Measurements from ENCODE around the gene ING3. TPM values are rescaled to one million over a fixed set of nuclear protein-coding genes. Genes with fewer than 3 reads are reported as not detected.
A peak's percentile ranks its signal among the peaks of the same experiment; 100 is the strongest.

The ING3 gene
- total and polyA plus RNA-seq, 2 of the 8 experiments (the other 6 are each of a cell fraction or from before 2014, with no cell fraction given): 6.0 to 17.7 TPM

DNA sequence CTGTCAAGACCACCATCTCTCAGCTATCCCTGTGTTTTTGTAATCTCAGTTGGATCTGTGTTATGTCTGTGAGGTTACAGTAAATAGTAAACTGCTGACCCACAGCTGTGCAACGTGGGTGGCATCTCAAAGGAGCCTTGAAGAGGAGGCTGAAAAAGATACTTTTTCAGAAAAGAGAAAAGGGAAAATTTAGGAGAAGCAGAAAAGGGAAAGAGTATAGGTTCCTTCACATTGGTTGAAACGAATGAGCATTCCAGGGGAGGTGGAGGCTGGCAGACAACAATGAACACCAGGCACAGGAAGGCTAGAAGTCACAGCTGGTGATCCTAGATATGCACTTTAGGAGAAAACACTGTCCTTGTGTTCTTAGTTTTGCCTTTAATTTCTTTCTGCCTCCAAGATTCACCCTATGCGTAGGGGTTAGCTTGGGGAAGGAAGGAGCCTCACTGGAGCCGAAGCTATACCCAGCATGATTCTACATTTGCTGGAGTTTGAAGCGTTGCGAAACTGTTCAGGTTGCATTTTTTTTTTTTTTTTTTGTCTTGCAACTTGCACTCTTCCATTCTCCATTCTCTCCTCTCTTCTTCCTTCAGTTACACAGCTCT lies 56.2 kb downstream of the ING3 start:
- TF ChIP-seq SP2 (IDR thresholded peaks at IDR 0.05; ENCODE audit: low read length) (no peak), CHD1 (IDR thresholded peaks at IDR 0.05; ENCODE audit: low read depth, low read length) (no peak), CEBPB (IDR thresholded peaks at IDR 0.05; ENCODE audit: low read depth, low read length) (peak; percentile 41), MAFK (IDR thresholded peaks at IDR 0.05; ENCODE audit: low read depth, low read length) (no peak), RAD21 (IDR thresholded peaks at IDR 0.05 in 1 of 2, conservative IDR thresholded peaks at IDR 0.05 in 1 of 2; ENCODE audit: low read depth in 2 of 2, low read length in 2 of 2) (no peak), CBX8 (IDR thresholded peaks at IDR 0.05; ENCODE audit: borderline replicate concordance, low read depth, low read length) (no peak), JUND (IDR thresholded peaks at IDR 0.05; ENCODE audit: low read length) (no peak), SUZ12 (IDR thresholded peaks at IDR 0.05; ENCODE audit: low read length) (no peak)
- Histone ChIP-seq H3K23me2 (ENCODE audit: low read depth, low read length) (no peaks in the 10 kb centered on the region), H3K4ac (replicated peaks; ENCODE audit: insufficient read length, low read depth, low read length) (no peak overlapping the region), H3K79me2 (ENCODE audit: control insufficient read depth in 1 of 2, insufficient read depth in 2 of 2, low read length in 2 of 2) (no peaks in the 10 kb centered on the region), H3K27ac (ENCODE audit: low read depth, low read length) (no peak overlapping the region), H2BK5ac (ENCODE audit: low read depth, low read length) (no peak overlapping the region), H3K27me3 (replicated peaks in 1 of 4; ENCODE audit: control insufficient read depth in 3 of 4, extremely low read depth in 1 of 4, insufficient read depth in 3 of 4, low read length in 3 of 4) (no peaks in the 10 kb centered on the region), H3K36me3 (ENCODE audit: control insufficient read depth in 2 of 4, insufficient read depth in 4 of 4, low read length in 3 of 4) (no peaks in the 10 kb centered on the region), H3K4me3 (ENCODE audit: extremely low read depth in 1 of 4, insufficient read depth in 2 of 4, low read depth in 3 of 4, low read length in 4 of 4) (no peak overlapping the region), H2BK15ac (ENCODE audit: low read length) (no peak overlapping the region), H3K4me1 (replicated peaks in 1 of 4; ENCODE audit: control insufficient read depth in 3 of 4, insufficient read depth in 4 of 4, low read length in 3 of 4) (peaks cover 0 to 2% (median 0%) of the 10 kb centered on the region in 4 experiments; a peak in 3 of 7 replicates), H3K18ac (ENCODE audit: extremely low read depth, low read length) (no peak overlapping the region), H3K4me2 (ENCODE audit: insufficient read depth in 1 of 2, low read depth in 2 of 2, low read length in 2 of 2) (peak overlapping the region in 1 of 2 experiments; percentile 34; a peak in 1 of 4 replicates), H2BK20ac (ENCODE audit: low read length) (no peak overlapping the region), H4K5ac (ENCODE audit: insufficient read length, low read depth, low read length) (no peak overlapping the region), H4K8ac (ENCODE audit: extremely low read depth, insufficient read depth, low read length) (no peak overlapping the region), H2AFZ (ENCODE audit: low read length) (peak overlapping the region; percentile 78), H2AK5ac (ENCODE audit: low read depth, low read length) (no peak overlapping the region), H3K79me1 (ENCODE audit: low read depth, low read length) (no peaks in the 10 kb centered on the region), H4K91ac (replicated peaks; ENCODE audit: insufficient read length, low read length) (no peak overlapping the region), H2BK12ac (ENCODE audit: low read depth, low read length) (no peak overlapping the region), H3K23ac (ENCODE audit: insufficient read length) (no peak overlapping the region), H3K14ac (ENCODE audit: insufficient read length) (no peak overlapping the region), H4K20me1 (replicated peaks in 1 of 2; ENCODE audit: control insufficient read depth in 1 of 2, insufficient read depth in 2 of 2, low read length in 2 of 2) (no peaks in the 10 kb centered on the region), H3K9ac (replicated peaks in 1 of 4; ENCODE audit: extremely low read depth in 1 of 4, low read depth in 3 of 4, low read length in 3 of 4) (no peak overlapping the region), H2BK120ac (replicated peaks; ENCODE audit: low read depth, low read length) (no peak overlapping the region), H3K56ac (replicated peaks; ENCODE audit: insufficient read length, low read depth, low read length) (no peak overlapping the region), H3K9me3 (ENCODE audit: insufficient read depth in 2 of 2, low read depth in 1 of 2, low read length in 1 of 2) (no peaks in the 10 kb centered on the region)
- POLR2A ChIA-PET (ENCODE audit: partially characterized antibody): no interaction called here
- CTCF ChIA-PET (ENCODE audit: partially characterized antibody): interaction anchor here (0.7 to 1.7 kb wide), 6 partner anchors 8 to 625 kb away, joined by 3 to 6 read pairs (median 4); partner anchors contain the start of gene CPED1
- WGBS, 2 experiments (ENCODE audit: extremely low coverage in 1 of 2, insufficient coverage in 1 of 2, insufficient read length in 1 of 2, insufficient replicate concordance in 2 of 2, low coverage in 1 of 2, low lambda C conversion rate in 2 of 2, missing lambda C conversion rate in 1 of 2): 68% methylated on average over 6 of the region's 6 CpGs; no CpG with 5 or more reads in 1 of the 2 experiments
- FAIRE-seq (peak; percentile 65), DNase-seq (ENCODE audit: low read depth in 1 of 2, low spot score in 2 of 2) (no peak)
